GM19455 (cell line): Measurements from ENCODE around the gene DPH7.
"Not testable (repeated sequence)": the region's sequence is repeated elsewhere in the genome, so short reads cannot be mapped to it uniquely, and the experiment has no call there.

ENCODE experiments used
- ATAC-seq: cut with Tn5 transposase; IDR thresholded peaks from one replicate; pipeline ENCODE4 v1.9.1; 2021; ENCODE audit not compliant: unreplicated experiment

DPH7 gene

DNA sequence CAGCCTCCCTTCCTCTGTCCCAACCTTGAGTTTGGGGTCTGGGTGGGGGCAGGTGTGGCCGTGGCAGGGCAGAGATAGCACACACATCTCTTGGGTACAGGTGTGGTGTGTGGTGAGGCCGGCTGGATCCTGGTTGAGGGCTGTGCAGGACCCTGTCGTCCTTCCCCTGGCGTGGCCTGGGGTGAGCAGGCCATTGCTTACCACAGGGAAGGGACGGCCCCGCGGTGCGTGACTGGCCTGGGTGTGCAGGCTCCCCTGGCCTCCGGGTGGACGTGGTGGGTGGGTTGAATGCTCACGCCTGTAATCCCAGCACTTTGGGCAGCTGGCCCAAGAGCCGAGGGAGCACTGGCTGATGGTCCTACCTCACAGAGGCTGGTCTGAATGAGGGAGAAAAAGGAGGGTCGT lies 28.0 kb upstream of the DPH7 start:
- ATAC-seq: no peak

DNA sequence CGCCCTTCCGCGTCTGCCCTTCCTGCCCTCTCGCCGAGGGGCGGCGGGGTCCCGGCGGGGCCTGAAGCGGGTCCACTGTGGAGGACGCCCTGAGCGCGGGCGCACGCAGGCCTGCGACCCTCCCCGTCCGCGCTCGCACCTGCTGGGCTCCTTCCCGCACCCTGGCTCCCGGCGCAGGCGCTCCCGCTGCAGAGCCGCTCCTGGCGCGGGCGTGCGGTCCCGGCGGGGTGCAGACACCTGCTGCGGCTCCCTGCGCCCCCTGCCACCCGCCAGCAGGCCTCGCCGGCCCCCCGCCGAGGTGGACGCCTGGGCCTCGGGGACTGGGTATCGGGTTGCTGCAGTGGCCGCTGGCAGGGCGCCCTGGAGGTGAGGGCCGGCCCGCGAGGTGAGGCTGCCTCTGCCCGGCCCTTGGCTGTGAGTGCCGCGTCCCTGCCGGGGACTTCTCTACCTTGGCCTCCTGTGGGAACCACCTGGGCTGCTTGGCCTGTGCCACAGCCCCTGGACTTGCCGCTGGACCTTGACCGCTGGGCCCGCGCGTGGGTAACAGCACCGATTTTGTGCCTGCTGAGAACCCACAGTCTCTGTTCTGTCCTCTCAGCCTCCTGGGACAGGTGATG lies 27.4 kb upstream of the DPH7 start:
- ATAC-seq: peak; percentile 21

DNA sequence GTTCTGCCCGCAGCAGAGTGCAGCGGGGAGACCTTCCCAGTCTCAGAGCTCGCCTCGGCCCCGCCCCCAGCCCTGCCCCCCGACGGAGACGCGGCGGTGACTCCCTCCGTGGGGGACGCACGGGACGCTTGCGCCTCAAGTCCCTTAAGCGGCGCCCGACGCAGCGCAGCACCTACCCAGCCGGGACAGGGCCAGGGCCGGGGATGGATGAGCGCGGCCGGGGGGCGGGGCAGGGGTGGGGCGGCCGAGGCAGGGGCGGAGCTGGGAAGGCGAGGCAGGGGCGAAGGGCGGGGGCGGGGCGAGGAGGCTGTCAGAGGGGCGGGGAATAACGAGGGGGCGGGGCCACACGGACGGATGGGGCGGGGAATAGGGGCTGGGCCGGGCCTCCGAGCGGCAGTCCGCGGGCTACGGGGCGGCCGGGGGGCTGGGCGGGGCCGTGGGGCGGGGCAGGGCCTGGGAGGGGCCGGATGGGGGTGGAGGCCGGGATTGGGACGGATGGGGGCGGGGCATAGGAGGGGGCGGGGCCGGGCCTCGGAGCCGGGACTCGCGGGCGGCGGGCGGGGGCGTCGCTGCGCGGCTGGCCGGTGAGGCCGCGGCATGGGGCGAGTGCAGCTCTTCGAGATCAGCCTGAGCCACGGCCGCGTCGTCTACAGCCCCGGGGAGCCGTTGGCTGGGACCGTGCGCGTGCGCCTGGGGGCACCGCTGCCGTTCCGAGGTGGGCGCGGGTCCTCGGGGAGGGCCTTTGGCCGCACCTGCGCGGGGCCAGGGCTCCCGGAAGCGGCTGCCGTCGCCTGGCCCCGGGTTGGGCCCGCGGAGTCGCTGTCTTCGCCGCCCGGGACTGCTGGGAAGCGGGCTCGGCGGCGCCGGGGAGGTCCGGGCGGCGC lies 26.6 kb upstream of the DPH7 start, which contains the start of gene ARRDC1:
Gene ARRDC1, plus strand, starts transcription at position 566 of the 884 bp plus-strand sequence. Its CDS starts 32 bp downstream, at position 598.
- peak; percentile 64 for ATAC-seq

DNA sequence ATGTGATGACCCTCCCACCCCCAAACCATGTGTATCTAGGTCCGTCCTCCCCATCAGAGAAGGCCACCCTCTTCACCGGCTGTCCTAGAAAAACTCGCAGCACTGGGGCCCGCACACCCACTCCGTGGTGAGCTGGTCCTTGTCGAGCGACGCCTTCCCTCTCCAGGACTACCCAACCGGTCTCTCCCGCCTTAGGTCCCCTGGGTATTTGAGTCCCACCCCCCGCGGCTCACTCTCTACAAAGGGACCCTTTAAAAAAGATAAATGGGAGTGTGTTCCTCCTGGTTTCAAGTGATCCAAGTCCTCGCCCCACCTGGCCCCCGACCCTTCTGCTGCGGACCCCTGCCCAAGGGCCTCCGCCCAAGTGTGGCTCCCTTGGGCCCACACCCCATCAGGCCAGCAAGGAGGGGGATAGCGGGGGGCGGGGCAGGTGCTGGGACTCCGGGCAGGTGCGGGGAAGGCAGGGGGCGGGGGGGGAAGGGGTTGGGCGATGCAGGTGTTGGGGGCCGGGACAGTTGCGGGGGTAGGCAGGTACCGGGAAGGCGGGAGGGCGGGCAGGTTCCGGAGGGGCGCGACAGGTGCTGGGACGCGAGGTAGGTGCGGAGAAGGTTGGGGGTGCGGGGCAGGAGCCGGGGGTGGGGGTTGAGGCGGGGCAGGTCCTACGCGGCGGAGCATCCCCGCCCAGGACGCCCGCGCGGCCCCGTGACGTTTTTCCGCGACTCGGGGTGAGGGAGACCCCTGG lies 25.8 kb upstream of the DPH7 start:
- ATAC-seq: no peak

DNA sequence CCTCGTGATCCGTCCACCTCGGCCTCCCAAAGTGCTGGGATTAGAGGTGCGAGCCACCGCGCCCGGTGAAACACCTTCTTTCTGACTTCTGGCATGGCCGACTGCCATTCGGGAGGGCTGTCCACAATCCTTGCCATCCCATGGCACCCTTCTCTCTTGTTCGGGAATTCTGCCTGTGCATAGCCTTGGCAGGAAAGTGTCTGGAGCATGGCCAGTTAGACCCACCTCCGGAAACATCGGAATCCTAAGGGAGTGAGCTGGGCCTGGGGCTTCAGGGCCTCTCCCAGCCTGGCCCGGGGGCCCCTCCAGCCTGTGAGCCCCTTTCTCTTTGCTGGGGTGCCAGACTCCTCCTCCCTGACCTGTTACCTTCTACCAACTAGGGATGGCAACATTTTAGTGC lies 25.2 kb upstream of the DPH7 start:
- ATAC-seq: no peak

DNA sequence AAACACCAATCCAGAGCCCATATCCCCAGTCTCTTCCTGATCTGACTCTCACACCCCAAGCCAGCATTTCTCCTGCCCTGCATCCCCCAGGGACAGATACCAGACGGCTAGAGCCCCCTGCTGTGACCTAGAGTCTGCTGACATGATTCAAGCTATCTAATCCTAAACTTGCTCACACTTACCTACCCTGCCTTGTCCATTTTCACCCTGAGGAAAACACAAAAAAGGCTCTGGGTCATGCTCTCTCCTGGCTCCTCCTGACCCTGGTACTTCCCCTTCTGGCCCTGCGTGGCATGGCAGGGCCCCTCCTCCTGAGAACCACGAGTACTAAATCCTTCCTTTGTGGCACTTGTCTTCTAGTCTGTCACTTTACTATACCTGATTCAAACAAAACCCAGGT lies 23.9 kb upstream of the DPH7 start:
- ATAC-seq: no peak

DNA sequence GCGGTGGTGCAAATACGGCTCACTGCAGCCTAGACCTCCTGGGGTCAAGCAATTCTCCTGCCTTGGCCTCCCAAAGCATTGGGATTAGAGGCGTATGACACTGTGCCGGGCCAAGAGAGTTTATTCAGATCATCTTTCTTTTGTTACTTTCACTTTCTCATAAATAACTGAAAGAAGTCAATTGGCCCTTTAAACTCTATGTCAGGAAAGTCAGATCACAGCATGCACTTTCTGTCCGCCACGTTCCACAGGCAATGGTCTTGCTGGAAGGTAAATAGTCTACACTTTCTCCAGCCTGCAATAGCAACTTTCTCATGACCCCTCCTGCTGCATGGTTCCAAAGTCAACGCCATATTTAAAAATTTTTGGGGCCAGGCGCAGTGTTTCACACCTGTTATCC lies 20.2 kb upstream of the DPH7 start:
- ATAC-seq: no peak

DNA sequence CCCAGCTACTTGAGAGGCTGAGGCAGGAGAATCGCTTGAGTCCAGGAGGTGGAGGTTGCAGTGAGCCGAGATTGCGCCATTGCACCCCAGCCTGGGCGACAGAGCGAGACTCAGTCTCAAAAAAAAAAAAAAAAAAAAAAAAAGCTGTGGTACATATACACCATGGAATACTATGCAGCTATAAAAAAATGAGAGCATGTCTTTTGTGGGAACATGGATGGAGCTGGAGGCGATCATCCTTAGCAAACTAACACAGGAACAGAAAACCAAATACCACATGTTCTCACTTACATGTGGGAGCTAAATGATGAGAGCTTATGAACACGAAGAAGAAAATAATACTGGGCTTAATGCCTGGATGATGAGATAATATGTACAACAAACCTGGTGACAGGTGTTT lies 17.9 kb upstream of the DPH7 start:
- ATAC-seq: not testable (repeated sequence)

DNA sequence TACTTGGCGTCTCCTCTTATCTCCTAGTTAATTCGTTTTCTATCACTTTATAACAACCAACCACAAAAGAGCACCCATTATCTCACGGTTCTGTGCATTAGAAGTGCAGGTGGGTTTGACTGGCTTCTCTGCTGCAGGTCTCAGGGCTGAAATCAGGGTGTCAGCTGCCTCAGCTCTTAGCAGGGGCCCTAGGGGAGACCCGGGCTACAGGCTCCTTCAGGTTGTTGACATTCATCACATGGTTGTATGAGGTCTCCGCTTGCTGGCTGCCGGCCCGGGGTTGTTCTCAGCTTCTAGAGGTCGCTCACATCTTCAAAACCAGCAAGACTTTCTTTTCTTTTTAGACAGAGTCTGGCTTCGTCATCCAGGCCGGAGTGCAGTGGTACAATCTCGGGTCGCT lies 14.5 kb upstream of the DPH7 start:
- no peak for ATAC-seq

DNA sequence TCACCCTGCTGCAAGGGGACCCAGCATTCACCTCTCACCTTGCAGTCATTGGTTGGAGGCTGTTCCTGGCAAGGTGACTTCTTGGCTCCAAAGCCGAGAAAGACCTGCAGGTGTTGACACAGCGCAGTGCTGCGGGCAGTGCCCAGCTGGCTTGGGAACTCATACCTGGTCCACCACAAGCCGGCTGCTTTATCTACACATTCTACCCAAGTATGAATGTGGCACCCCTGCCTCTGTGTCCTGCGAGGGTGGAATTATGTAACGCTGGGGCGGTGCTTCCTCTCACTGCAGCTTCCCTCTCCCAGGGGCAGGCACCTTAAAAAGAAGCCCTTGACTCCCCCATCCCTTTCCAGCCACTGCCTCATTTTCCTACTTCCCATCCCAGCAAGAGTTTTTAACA lies 14.0 kb upstream of the DPH7 start:
- ATAC-seq: no peak

DNA sequence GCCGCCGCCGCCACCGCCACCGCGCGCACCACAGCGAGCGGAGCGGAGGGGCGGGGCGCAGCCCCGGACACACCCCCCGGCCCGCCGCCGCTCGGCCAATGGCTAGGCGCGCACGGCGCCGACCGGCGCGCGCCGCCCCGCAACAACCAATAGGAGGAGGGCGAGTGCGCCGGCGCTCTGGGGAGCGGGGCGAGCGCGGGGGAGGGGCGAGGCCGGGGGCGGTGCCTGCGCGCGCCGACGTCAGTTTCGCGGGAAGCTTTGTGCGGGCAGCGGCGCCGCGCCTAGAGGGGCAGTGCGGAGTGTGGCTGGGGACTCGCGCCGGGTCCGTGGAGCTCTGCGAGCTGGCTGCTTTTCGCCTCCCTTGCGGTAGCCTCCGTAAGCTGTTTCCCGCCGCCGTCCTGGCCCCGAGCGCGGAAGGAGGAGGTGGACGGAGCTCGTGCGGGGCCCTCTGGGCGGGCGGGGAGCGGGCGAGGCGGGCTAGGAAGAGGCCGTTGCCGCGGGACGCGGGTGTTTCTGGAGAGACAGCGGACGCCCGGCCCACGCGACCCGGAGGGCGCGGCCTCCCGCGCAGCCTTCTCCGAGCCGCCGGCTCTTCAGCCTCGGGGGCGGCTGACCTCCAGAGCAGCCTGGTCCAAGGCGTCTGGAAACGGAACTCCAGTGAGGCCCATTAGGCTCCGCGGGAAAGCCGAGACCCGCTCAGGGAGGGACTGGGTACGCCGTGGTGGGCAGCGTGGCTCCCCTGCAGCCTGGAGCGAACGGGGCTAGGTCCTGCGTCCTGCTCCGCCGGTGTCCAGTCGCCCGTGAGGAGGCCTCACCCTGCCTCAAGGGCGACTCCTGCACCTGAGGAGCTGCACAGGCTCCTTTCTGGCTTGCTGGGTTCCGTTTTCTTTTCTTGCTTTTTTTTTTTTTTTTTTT lies 12.0 kb upstream of the DPH7 start, which contains the start of gene ZMYND19:
Gene ZMYND19, minus strand, starts transcription at position 44 of the 915 bp plus-strand sequence. CDS start 249 bp downstream, outside the sequence.
- ATAC-seq: peak; percentile 75

DNA sequence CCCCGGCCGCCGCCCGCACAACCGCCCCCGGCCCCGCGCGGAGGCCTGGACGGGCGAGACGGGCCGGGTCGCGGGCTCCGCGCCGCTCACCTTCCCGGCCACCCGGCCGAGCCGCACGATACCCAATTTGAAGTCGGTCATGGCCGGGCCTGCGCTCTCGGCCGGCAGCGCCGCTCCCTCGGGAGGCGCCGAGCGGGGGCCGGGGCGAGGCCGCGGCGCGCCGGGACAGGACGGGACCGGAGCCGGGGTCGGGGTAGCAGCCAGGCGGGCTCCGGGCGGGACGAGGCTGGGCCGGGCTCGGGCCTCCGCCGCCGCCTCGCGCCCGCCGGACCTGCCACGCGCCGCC lies 11.4 kb upstream of the DPH7 start:
- ATAC-seq: peak; percentile 21

DNA sequence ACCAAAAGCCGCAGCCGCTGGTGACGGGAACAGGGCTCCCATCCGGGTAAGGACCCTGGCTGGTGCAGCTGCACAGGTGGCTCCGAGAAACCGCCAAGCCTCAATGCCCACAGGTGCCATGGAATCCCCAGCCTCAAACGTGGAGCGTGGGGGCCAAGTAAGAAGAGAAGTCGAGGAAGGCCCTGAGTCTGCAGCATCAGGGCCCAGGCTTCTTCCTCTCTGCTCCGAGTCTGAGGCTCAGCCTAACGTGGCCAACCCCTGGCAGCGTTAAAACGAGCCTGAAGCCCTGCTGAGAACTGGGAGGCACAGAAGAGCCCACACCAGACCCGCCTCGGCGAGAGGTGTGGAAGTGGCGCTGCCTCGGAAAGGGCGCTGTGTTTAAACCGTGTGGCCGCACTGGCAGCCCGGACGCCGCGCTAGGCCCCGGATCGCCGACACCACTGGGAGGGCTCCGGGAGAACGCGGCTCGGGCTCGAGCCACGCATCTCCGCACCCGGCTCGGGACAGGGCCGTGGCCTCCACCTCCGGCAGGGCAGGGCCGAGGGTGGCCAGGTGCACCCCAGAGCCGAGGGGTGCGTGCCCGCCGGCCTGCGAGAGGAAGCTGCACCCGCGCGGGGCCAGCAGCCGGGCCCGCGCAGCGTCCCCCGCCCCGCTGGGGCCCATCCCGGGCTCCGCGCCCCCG lies 10.9 kb upstream of the DPH7 start:
- ATAC-seq: peak; percentile 13

DNA sequence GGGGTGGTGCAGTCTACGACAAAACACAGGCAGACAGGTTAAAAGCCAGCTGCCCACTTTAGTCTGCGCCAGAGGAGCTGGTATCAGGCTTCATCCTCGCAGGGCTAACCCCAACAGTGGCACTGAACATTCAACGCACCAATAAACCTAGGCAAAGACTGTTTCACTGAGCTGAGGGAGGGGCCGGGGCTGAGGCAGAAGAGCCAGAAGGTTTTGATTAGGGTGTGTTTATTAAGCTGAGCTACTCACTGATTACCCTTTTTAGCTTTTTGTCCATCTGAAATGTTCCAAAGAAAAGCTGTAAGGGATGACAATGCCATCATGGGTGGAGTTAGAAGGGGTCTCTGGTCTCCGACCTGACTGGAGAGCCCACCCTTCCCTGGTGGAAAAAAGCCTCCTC lies 10.2 kb upstream of the DPH7 start:
- no peak for ATAC-seq

DNA sequence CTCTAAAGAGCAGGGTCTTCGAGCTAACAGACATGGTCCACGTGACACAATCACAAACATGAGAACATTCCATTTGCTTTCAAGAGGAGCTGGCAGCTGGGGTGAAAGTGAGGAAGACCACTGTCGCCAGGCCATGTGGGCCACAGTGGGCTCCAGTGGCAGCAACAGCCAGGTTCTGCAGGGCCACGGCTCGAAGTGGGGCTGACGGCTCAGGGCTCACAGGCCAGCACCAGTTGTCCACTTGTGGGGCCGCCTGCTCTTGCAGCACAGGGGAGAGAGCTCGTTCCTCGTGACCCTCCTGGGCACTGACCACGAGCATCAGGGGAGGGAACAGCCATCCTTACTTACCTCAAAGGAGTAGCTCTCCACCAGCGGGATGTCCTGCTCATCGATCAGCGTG lies 9.6 kb upstream of the DPH7 start:
- no peak for ATAC-seq

DNA sequence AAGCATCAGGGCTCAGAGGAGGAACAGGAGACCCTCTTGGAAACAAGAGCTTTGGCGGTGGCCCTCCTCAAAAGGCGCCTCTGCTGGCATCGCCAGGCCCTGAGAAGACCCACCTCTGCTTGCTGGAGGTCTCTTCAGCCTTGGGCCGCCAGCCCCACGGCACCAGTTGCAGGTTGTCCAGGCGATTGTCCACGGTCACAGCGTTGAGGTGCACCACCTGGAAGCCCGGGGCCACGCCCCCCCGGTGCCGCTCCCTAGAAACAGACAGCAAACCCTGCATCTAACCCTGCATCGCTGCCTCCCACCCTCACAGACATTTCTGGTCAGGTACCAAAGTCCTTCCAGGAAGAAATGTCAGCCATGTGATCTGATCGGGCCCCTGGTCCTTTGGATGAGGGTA lies 8.1 kb upstream of the DPH7 start:
- no peak for ATAC-seq

DNA sequence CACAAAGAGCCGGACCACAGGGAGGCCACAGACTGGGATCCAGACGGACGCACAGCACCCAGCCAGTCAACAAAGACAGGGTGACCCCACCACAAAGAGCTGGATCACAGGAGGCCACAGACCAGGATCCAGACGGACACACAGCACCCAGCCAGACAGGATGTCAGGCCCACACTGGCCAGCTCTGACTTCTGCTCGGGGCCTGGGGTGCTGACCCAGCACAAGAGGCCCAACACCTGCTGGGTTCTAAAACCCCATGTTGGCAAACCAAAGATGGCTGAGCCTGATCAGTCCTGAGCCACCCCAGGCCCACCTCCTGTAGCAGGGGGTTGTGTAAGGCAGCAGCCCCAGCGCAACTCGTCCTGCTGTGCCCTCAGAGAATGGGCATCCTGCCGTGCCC lies 5.2 kb upstream of the DPH7 start:
- no peak for ATAC-seq

DNA sequence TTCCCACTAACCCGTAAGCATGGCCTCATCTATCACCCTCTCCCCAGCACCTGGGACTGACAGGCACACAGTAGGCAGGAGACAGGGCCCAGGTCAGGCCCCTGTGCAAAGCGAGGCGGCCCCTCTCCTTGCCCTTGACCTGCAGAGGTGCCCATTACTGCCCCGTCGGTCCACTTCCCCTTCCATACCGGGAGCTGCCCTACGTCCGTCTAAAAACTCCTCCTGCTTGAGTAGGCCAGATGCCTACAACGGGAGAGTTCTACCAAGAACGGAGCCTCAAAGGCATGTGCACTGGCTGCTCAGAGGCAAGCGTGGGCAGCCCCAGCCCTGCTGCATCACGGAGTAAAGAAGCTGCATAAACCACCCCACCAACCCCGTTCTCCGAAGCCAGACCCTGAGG lies 4.6 kb upstream of the DPH7 start:
- ATAC-seq: no peak

DNA sequence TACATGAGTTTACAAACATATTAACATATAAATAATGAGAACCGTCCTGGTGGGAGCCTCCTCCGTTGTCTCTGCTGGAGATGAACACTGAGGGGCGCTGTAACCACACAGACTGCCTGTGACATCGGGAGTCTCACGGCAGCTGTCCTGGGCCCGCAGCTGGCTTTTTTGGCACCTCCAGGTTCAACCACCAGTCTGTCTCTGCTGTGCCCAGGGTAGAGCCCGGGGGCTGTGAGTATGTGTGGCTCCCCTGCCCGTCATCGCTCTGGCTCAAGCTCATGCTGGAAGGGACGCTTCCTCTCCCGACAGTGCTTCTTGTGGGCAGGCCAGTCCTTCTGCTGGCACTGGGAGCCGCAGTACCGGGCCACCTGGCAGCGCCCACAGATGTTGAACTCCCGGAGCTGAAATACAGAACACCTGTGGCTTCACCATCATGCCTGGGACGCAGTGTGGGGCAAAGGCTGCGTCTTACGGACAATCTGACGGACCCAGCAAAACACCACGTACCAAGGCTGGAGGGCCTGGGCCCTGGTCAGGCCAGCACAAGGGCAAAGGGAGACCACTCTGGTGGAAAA lies 3.6 kb upstream of the DPH7 start:
- ATAC-seq: no peak
